ENCODE results near the gene NLRP3.

The NLRP3 gene

DNA sequence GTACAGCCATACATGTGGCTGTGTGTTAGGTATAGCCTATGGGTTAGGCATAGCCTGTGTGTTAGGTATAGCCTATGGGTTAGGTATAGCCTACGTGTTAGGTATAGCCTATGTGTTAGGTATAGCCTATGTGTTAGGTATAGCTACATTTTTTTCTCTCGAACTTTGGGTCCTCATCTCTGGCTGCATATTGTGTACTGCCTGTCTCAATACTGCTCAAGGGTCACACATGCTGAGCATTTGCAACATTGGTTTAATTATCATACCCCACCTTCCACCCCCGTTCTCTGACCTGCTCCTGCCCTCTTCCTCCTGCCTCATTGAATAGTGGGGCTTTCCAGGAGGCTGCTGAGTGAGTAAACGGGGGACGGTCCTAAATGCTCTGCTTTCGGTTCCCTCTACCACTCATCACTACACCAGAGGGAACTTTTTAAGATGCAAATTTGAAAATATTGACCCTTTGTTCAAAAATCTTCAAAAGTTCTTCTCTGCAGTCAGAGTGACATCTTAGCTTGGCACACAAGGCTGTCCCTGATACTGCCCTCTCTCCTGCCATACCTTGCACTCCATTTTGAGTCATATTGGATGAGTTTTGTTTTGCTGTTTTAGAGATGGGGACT, 24.1 kb downstream of the NLRP3 start:
- TF ChIP-seq, protein P1, sequence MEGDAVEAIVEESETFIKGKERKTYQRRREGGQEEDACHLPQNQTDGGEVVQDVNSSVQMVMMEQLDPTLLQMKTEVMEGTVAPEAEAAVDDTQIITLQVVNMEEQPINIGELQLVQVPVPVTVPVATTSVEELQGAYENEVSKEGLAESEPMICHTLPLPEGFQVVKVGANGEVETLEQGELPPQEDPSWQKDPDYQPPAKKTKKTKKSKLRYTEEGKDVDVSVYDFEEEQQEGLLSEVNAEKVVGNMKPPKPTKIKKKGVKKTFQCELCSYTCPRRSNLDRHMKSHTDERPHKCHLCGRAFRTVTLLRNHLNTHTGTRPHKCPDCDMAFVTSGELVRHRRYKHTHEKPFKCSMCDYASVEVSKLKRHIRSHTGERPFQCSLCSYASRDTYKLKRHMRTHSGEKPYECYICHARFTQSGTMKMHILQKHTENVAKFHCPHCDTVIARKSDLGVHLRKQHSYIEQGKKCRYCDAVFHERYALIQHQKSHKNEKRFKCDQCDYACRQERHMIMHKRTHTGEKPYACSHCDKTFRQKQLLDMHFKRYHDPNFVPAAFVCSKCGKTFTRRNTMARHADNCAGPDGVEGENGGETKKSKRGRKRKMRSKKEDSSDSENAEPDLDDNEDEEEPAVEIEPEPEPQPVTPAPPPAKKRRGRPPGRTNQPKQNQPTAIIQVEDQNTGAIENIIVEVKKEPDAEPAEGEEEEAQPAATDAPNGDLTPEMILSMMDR (conservative IDR thresholded peaks at IDR 0.05; ENCODE audit: low read depth, low read length) = no peak
- Histone ChIP-seq H3K4me2 (no peak overlapping the region), H3K36me3 (ENCODE audit: insufficient read depth) (no peaks in the 10 kb centered on the region)

DNA sequence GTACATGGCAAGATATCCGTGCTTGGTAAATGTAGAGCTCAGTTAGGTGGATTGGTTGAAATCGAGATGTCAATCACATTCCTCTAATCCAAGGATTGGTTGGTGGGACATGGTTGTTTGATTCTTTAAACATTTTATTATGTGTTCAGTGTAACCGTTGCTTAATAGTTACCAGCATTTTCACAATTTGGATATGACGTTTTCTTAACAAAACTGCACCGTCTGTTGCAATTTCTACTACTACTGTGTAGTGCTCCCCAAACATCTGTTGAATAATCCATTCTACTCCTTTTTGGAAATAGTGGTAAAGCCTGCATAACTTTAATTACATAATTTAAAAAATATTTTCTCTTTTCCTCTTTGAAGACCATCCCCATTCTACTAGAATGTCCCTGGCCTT, 25.6 kb downstream of the NLRP3 start:
- no peak overlapping the region for H3K9ac ChIP-seq
- no peaks in the 10 kb centered on the region for H3K36me3 ChIP-seq (ENCODE audit: insufficient read depth)
- no peaks in the 10 kb centered on the region for H3K4me1 ChIP-seq (ENCODE audit: low read depth, poor library complexity, severe bottlenecking)
- no peaks in the 10 kb centered on the region for H4K20me1 ChIP-seq (ENCODE audit: insufficient read depth)
- H3K27ac ChIP-seq = no peak overlapping the region
- TF ChIP-seq, protein P1 (conservative IDR thresholded peaks at IDR 0.05; ENCODE audit: low read depth, low read length) = no peak
- H3K79me2 ChIP-seq (ENCODE audit: insufficient read depth, low read depth) = no peaks in the 10 kb centered on the region
- H2AFZ ChIP-seq (ENCODE audit: low read depth) = no peak overlapping the region
- no peaks in the 10 kb centered on the region for H3K27me3 ChIP-seq (ENCODE audit: insufficient read depth, low read depth)
- no peak overlapping the region for H3K4me3 ChIP-seq (IDR thresholded peaks at IDR 0.05; ENCODE audit: insufficient read depth, low read depth, low read length)
- H3K4me2 ChIP-seq = no peak overlapping the region

More for the DNA sequence above, 24.1 kb downstream of the NLRP3 start:
- H3K4me1 ChIP-seq (ENCODE audit: low read depth, poor library complexity, severe bottlenecking) = no peaks in the 10 kb centered on the region
- no peaks in the 10 kb centered on the region for H3K79me2 ChIP-seq (ENCODE audit: insufficient read depth, low read depth)
- no peak overlapping the region for H3K27ac ChIP-seq
- no peaks in the 10 kb centered on the region for H3K27me3 ChIP-seq (ENCODE audit: insufficient read depth, low read depth)
- H3K4me3 ChIP-seq (IDR thresholded peaks at IDR 0.05; ENCODE audit: insufficient read depth, low read depth, low read length) = no peak overlapping the region
- no peaks in the 10 kb centered on the region for H4K20me1 ChIP-seq (ENCODE audit: insufficient read depth)
- no peak overlapping the region for H3K9ac ChIP-seq
- no peak overlapping the region for H2AFZ ChIP-seq (ENCODE audit: low read depth)

- Histone ChIP-seq H2AFZ (ENCODE audit: low read depth) (no peak overlapping the region), H3K9ac (no peak overlapping the region), H3K36me3 (ENCODE audit: insufficient read depth) (no peaks in the 10 kb centered on the region), H3K27ac (no peak overlapping the region), H3K4me1 (ENCODE audit: low read depth, poor library complexity, severe bottlenecking) (no peaks in the 10 kb centered on the region), H3K4me2 (no peak overlapping the region), H3K4me3 (IDR thresholded peaks at IDR 0.05; ENCODE audit: insufficient read depth, low read depth, low read length) (no peak overlapping the region), H4K20me1 (ENCODE audit: insufficient read depth) (no peaks in the 10 kb centered on the region), H3K79me2 (ENCODE audit: insufficient read depth, low read depth) (no peaks in the 10 kb centered on the region), H3K27me3 (ENCODE audit: insufficient read depth, low read depth) (no peaks in the 10 kb centered on the region)
- TF ChIP-seq, protein P1 (conservative IDR thresholded peaks at IDR 0.05; ENCODE audit: low read depth, low read length) = no peak
These were observed 26.2 kb downstream of the NLRP3 start for GRCh38 chr1:247442164-247442563.

DNA sequence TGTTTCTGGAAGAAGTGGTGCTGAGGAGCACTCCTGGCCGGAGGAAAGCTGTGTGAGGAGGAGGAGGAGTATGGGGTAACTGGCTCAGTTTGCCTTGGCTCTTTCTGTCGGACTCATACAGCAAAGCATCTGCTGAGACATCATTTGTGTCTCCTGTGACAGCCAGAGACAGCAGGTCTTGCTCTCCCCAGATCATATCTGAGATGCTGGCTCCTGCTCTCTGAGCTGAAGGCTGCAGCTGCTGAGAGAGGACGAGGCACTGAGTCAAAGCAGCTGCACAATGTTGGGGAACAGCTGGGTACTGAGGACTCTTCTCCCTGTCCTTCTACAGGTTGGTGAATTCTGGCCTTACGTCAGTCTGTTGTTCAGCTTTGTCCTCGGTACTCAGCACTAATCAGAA, 27.7 kb downstream of the NLRP3 start:
- Histone ChIP-seq H3K27ac (no peak overlapping the region), H3K79me2 (ENCODE audit: insufficient read depth, low read depth) (no peaks in the 10 kb centered on the region), H4K20me1 (ENCODE audit: insufficient read depth) (no peaks in the 10 kb centered on the region), H3K4me3 (IDR thresholded peaks at IDR 0.05; ENCODE audit: insufficient read depth, low read depth, low read length) (no peak overlapping the region), H2AFZ (ENCODE audit: low read depth) (no peak overlapping the region), H3K4me2 (no peak overlapping the region), H3K27me3 (ENCODE audit: insufficient read depth, low read depth) (no peaks in the 10 kb centered on the region), H3K36me3 (ENCODE audit: insufficient read depth) (no peaks in the 10 kb centered on the region), H3K4me1 (ENCODE audit: low read depth, poor library complexity, severe bottlenecking) (no peaks in the 10 kb centered on the region), H3K9ac (no peak overlapping the region)
- TF ChIP-seq, protein P1 (conservative IDR thresholded peaks at IDR 0.05; ENCODE audit: low read depth, low read length) = no peak
